Putamen (tissue), 1 donor: ENCODE measurements around the gene ZG16B.

Source experiments
- DNase-seq: peaks from one replicate; pipeline ENCODE4 v3.0.0-alpha.2; 2016; ENCODE audit warnings: low spot score

Gene ZG16B

GRCh38 chr16:2825049-2825742, 4.9 kb upstream of the ZG16B start:
- no peak for DNase-seq

- no peak for DNase-seq
Measured at GRCh38 chr16:2825906-2826305, 4.2 kb upstream of the ZG16B start.

DNA sequence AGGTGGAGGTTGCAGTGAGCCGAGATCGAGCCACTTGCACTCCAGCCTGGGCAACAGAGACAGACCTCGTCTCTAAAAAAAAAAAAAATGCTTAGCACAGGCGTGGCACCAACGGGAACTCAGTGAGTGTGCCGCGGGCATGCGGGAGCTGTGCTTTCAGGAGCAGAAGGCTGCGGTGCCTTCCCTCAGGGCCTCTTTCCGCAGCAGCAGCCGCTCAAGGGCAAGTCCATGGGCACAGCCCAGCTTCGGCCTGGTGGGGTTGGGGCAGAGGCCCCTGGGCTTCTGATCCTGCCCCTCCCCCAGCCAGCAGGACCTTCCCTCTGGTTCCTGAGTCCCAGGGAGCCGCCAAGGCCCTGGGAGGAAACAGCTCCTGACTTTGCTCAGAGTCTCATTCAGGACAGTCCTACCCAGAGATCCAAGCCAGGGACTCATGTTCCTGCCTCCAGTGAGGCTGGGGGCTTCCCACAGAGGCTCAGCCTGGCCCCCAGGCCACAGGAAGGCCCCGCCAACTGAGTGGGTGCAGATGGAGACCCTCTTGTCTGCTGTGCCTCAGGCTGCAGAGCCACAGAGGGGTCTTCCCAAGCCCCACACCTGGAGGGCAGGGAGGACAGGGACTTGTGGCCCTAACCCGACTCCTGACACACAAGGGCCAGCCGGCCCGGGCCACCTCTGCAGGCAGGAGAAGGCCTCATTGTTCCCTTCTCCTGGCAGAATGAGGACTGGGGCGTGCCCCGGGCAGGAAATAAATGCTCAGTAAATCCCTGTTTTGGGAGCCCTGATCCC, 3.3 kb upstream of the ZG16B start:
- DNase-seq, result no peak

DNA sequence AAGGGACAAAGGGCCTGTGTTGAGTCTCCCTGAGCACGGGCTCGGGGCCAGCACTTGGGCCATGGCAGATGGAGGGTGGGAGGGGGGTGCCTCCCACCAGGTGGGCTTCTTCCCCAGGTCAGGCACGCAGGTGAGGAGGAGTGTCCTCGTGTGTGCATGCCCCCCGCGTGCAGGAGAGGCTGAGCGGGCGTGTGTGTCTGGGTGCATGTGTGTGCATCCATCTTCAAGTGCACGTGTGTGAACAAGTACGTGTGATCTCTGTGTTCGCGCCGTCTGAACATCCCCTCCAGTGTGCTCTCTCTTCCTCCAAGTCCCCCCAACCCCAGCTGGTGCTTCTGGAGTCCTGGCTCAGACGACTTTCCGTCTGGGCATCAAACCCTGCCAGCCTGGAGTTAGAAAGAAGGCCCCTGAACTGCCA, 2.7 kb upstream of the ZG16B start:
- DNase-seq, result no peak

DNA sequence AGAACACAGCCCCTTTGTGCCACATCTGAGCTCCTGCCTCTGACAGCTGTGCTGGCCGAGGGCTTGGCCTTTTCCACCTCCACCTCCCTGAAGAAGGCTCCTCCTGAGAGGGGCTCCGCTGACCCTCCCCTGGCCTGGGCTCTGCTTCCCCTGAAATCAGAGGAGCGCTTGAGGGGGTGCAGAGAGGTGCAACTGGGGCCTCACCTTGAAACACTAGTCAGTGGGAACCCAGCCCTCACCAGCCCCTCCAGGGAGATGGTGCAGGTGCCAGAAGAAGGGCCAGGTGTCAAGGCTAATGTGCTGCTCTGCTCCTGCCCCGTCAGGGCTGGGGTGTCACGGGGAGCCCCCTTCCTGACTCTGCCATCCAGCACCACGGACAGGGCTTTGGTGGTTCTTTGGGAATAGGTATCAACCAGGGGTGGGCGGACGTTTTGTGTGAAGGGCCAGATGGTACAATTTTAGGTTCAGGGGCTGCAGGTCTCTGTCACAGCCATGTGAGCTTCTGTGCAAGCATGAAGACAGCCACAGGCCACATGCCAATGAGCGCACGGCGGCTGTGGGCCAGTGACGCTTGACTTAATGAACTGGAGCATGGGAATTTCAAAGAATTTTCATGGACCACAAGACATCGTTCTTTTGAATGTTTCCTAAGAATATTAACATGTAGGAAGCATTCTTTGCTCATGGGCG, 2.1 kb upstream of the ZG16B start:
- DNase-seq, result no peak

DNA sequence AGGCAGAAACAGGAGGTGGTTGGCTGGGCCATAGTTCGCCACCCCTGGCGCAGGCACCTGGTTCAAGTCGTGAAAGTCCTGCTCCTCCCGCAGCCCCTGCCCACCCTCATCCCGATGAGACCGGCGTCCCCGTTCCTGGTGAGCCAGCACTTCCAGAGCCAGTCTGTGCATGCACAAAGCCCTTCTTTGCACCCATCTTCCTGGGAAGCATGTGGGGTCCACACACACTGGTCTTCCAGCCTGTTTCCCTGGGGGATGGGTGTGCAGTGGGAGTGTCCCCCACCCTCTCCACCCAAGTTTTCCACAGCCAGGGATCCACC, 1.6 kb upstream of the ZG16B start:
- DNase-seq, result no peak

GRCh38 chr16:2828876-2829430, 1.1 kb upstream of the ZG16B start:
- DNase-seq, result no peak

GRCh38 chr16:2830355-2830695, 222 bp downstream of the ZG16B start:
- no peak for DNase-seq

- no peak for DNase-seq
Measured at GRCh38 chr16:2831203-2831602, 1.1 kb downstream of the ZG16B start.

GRCh38 chr16:2833776-2834175, 3.7 kb downstream of the ZG16B start:
- no peak for DNase-seq

- no peak for DNase-seq
Measured at GRCh38 chr16:2834968-2835367, 4.9 kb downstream of the ZG16B start.

DNA sequence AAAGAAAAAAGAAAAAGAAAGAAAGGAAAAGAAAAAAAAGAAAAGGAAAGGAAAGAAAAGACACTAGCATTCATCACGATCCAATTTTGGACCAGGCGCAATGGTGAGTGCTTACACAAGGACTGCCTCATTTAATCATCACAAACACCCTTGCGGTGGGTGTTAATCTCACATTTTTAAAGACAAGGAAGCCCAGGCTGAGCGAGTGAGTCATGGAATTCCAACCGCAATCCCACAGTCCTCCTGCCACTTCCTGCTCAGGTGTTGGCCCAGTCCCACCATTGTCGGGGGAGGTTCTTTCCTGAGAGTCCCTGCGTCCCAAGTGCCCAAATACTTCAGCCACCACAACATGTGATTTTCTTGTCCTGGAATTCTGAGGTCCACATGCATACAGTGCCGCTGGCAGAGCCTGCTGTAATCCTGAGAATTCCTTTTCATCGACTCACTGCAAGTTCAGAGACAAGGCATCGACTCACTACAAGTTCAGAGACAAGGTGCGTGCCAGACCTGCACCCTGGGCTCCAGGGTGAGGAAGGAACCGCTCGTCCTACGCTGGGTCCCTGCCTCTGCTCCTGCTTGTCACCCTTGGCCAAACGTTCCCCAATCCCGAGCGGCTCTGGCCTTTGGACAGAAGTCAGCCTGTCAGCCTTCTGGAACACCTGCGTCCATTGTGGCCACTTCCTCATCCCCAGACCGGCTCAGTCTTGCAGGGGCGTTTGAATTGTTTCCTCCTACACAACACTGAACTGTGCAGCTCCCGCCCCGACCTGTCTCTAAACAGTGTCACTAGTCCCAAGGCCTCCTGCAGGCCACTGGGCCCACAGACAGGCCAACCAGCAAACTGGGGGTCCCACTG, 5.8 kb downstream of the ZG16B start:
- DNase-seq, result no peak

GRCh38 chr16:2836646-2837508, 6.8 kb downstream of the ZG16B start:
- DNase-seq, result no peak

- peak; percentile 58 for DNase-seq
Measured at GRCh38 chr16:2838928-2839327, 8.8 kb downstream of the ZG16B start.

- no peak for DNase-seq
Measured at GRCh38 chr16:2839650-2840450, 9.7 kb downstream of the ZG16B start.

- no peak for DNase-seq
Measured at GRCh38 chr16:2840914-2841313, 10.8 kb downstream of the ZG16B start.

DNA sequence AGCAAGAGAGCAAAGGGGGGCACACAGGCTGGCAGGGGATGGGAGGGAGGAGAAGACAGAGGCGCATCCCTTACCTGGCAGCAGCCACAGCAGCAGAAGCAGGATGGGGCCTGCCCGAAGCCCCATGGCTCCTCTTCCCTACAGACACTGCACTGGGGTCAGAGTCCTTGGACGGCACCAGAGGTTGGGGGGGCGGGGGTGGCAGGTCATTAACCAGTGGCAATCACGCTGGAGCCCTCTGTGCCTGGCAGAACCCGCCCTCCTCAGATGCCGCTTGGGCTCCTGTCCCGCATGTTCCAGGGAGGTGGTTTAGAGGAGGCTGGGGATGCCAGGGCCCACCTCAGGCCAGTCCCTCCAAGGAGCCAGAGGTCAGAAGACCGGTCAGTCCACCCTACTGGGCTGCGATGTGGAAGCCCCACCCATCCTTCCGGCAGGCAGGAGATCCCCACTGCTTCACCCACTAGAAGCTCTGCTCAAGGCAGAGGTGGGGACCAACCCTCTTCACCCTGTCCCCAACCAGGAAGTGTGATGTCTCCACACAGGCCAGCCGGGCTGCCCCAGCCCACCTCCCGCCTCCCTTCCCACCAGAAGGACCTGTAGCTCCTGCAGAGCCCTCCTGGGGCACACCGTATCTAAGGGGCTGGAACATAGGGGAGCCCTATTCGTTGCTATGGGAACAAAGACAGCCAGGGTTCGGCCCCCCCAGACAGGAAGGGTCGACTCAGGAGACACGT, 11.7 kb downstream of the ZG16B start:
- DNase-seq, result no peak

- no peak for DNase-seq
Measured at GRCh38 chr16:2842340-2843000, 12.4 kb downstream of the ZG16B start.

- no peak for DNase-seq
Measured at GRCh38 chr16:2843526-2843925, 13.4 kb downstream of the ZG16B start.
